DND-41 (cell line): ENCODE results near the gene SNAPC2.
"Not testable (repeated sequence)": the region's sequence is repeated elsewhere in the genome, so short reads cannot be mapped to it uniquely, and the experiment has no call there.

Experiments
- ATAC-seq: fragments of 200-7000 bp; cut with Tn5 transposase; 3 replicates; pipeline ENCODE4 v1.9.1; 2021; ENCODE audit warnings: low read depth; ENCODE audit not compliant: insufficient read depth
- DNase-seq: peaks from one replicate; pipeline ENCODE4 v3.0.0-alpha.2; 2020
- H2AFZ ChIP-seq: 2 replicates; pipeline ENCODE4 v1.6.0; 2012; ENCODE audit warnings: low read depth, low read length
- H3K27ac ChIP-seq: 2 replicates; pipeline ENCODE4 v1.5.1; 2012; ENCODE audit warnings: low read length, inconsistent platforms
- H3K27me3 ChIP-seq: fragments of 200-600 bp; sonication (generic); 2 replicates; pipeline ENCODE4 v1.6.0; 2012; ENCODE audit warnings: low read length, mild to moderate bottlenecking, inconsistent platforms; ENCODE audit not compliant: insufficient read depth, poor library complexity
- H3K36me3 ChIP-seq: 2 replicates; pipeline ENCODE4 v1.5.1; 2012; ENCODE audit warnings: low read length, inconsistent platforms; ENCODE audit not compliant: insufficient read depth
- H3K4me1 ChIP-seq: 2 replicates; pipeline ENCODE4 v1.5.1; 2012; ENCODE audit warnings: mild to moderate bottlenecking, low read length; ENCODE audit not compliant: insufficient read depth
- H3K4me2 ChIP-seq: 2 replicates; pipeline ENCODE4 v1.6.0; 2012; ENCODE audit warnings: mild to moderate bottlenecking, moderate library complexity, low read length, inconsistent platforms; ENCODE audit not compliant: insufficient read depth
- H3K4me3 ChIP-seq, 2 experiments: fragments of 200-600 bp in 1 of 2; shearing (Covaris generic) in 1 of 2; 2 replicates each; pipeline ENCODE4 v1.5.1; 2012 to 2016; ENCODE audit warnings: inconsistent platforms in 2 of 2, low read length in 2 of 2, mild to moderate bottlenecking in 2 of 2, low read depth in 1 of 2, moderate library complexity in 1 of 2
- H3K79me2 ChIP-seq: 2 replicates; pipeline ENCODE4 v1.6.0; 2012; ENCODE audit warnings: low read length, inconsistent platforms; ENCODE audit not compliant: insufficient read depth
- H3K9ac ChIP-seq: 2 replicates; pipeline ENCODE4 v1.6.0; 2012; ENCODE audit warnings: low read depth, mild to moderate bottlenecking, inconsistent platforms, low read length, moderate library complexity
- H3K9me3 ChIP-seq: 2 replicates; pipeline ENCODE4 v1.5.1; 2012; ENCODE audit warnings: low read length, moderate library complexity, mild to moderate bottlenecking, inconsistent platforms; ENCODE audit not compliant: insufficient read depth, severe bottlenecking
- H4K20me1 ChIP-seq: 2 replicates; pipeline ENCODE4 v1.6.0; 2012; ENCODE audit warnings: low read length; ENCODE audit not compliant: insufficient read depth
- EZH2 ChIP-seq: IDR thresholded peaks from 3 replicates; pipeline ENCODE4 v1.6.1; 2012; ENCODE audit warnings: borderline replicate concordance, low read depth, mild to moderate bottlenecking, moderate library complexity, low read length, inconsistent platforms; ENCODE audit not compliant: severe bottlenecking
- TF ChIP-seq, protein P1 (sequence below): IDR thresholded peaks from 2 replicates; pipeline ENCODE4 v1.5.1; 2012; ENCODE audit warnings: borderline replicate concordance, low read length, moderate library complexity, mild to moderate bottlenecking; ENCODE audit not compliant: poor library complexity, severe bottlenecking; ENCODE audit errors: extremely low read depth

Gene SNAPC2

DNA sequence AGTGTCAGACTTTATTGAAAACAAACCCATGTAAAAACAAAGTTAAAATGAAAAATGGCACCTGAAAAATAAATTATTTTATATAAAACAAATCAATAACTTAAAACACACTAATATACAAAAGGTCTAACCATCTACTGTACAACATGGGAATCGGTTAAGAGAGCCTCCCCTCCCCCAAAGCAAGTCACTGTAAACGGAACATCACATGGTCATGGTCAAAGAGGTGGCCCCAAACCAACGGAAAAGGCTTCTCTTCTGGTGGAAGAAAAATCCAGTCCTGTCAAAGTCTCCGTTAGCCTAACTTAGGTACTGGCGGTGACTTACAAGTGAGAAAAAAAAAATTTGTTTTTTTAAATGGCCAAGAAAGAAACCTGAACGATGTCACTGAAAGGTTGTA, 39.1 kb downstream of the SNAPC2 start:
- H3K9ac ChIP-seq: no peak overlapping the region
- no peak overlapping the region for H2AFZ ChIP-seq
- TF ChIP-seq, protein P1, sequence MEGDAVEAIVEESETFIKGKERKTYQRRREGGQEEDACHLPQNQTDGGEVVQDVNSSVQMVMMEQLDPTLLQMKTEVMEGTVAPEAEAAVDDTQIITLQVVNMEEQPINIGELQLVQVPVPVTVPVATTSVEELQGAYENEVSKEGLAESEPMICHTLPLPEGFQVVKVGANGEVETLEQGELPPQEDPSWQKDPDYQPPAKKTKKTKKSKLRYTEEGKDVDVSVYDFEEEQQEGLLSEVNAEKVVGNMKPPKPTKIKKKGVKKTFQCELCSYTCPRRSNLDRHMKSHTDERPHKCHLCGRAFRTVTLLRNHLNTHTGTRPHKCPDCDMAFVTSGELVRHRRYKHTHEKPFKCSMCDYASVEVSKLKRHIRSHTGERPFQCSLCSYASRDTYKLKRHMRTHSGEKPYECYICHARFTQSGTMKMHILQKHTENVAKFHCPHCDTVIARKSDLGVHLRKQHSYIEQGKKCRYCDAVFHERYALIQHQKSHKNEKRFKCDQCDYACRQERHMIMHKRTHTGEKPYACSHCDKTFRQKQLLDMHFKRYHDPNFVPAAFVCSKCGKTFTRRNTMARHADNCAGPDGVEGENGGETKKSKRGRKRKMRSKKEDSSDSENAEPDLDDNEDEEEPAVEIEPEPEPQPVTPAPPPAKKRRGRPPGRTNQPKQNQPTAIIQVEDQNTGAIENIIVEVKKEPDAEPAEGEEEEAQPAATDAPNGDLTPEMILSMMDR: no peak
- no peak for TF ChIP-seq EZH2
- no peaks in the 10 kb centered on the region for H3K9me3 ChIP-seq
- H3K79me2 ChIP-seq: no peaks in the 10 kb centered on the region
- H4K20me1 ChIP-seq: peaks cover 8% of the 10 kb centered on the region; the same call in 1 of the 2 replicates
- no peak for ATAC-seq
- H3K27me3 ChIP-seq: no peaks in the 10 kb centered on the region
- no peak overlapping the region for H3K27ac ChIP-seq
- no peaks in the 10 kb centered on the region for H3K4me1 ChIP-seq
- no peak overlapping the region for H3K4me3 ChIP-seq
- no peak for DNase-seq
- H3K36me3 ChIP-seq: peaks cover 50% of the 10 kb centered on the region
- no peak overlapping the region for H3K4me2 ChIP-seq

GRCh38 chr19:7961082-7961481, 40.9 kb downstream of the SNAPC2 start:
- not testable (repeated sequence) for H3K27me3 ChIP-seq, H3K27ac ChIP-seq, H3K79me2 ChIP-seq, H3K9me3 ChIP-seq, H3K4me1 ChIP-seq, H3K9ac ChIP-seq, H3K4me2 ChIP-seq, H3K4me3 ChIP-seq, ATAC-seq, H2AFZ ChIP-seq, DNase-seq
- H4K20me1 ChIP-seq: peaks cover 15% of the 10 kb centered on the region; the same call in 1 of the 2 replicates
- H3K36me3 ChIP-seq: peaks cover 68% of the 10 kb centered on the region

DNA sequence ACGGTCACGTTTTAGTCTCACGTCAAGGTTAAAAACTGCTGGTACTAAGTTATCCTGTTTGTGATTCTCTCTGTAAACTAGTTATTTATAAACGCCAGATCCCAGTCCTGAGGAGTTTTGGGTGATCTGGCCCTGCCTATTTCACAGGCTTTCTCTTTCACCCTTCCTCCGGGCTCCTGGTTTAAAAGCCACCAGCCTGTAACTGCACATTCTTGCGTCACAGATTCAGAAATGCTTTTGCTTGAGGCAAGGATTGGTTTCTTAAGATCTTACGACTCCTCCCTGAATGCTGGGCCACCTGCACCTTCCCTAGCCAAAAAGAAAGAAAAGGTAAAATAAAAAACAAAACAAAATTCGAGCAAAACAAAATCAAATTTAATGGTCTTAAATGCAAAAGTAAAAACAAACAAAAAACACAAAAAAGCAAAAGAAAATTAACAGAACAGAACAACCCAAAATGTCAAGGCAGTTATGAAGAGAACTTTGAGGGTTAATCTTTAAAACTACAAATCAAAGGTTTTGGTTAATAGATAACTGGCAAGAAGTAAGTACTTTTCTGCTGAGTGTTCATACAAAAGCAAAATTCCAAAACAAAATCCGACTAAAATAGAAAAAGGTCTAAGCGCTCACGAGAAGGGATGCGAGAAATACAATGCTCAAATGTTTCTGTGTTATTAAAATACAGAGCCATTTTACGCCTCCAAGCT, 41.9 kb downstream of the SNAPC2 start:
- TF ChIP-seq, protein P1: no peak
- TF ChIP-seq EZH2: no peak
- H3K36me3 ChIP-seq: peaks cover 77% of the 10 kb centered on the region
- H3K4me3 ChIP-seq: no peak overlapping the region
- no peak for DNase-seq
- H3K79me2 ChIP-seq: no peaks in the 10 kb centered on the region
- no peak for ATAC-seq
- H4K20me1 ChIP-seq: peaks cover 15% of the 10 kb centered on the region; the same call in 1 of the 2 replicates
- no peak overlapping the region for H3K4me2 ChIP-seq
- H3K27ac ChIP-seq: no peak overlapping the region
- no peaks in the 10 kb centered on the region for H3K27me3 ChIP-seq
- no peaks in the 10 kb centered on the region for H3K4me1 ChIP-seq
- H3K9ac ChIP-seq: no peak overlapping the region
- H3K9me3 ChIP-seq: no peaks in the 10 kb centered on the region
- no peak overlapping the region for H2AFZ ChIP-seq

- Histone ChIP-seq H3K79me2 (no peaks in the 10 kb centered on the region), H3K27ac (no peak overlapping the region), H3K9me3 (no peaks in the 10 kb centered on the region), H3K4me2 (no peak overlapping the region), H3K36me3 (peaks cover 84% of the 10 kb centered on the region), H3K9ac (no peak overlapping the region), H2AFZ (no peak overlapping the region), H4K20me1 (peaks cover 16% of the 10 kb centered on the region), H3K4me3 (no peak overlapping the region), H3K27me3 (no peaks in the 10 kb centered on the region), H3K4me1 (no peaks in the 10 kb centered on the region)
- DNase-seq: no peak
- no peak for ATAC-seq
- TF ChIP-seq, protein P1: no peak
- TF ChIP-seq EZH2: no peak
Observed at GRCh38 chr19:7962644-7963268, 42.6 kb downstream of the SNAPC2 start.
